H1 (cell line): ENCODE data around the gene EBNA1BP2. TPM values are rescaled to one million over a fixed set of nuclear protein-coding genes. Genes with fewer than 3 reads are reported as not detected.

Source experiments
- CTCF ChIA-PET: fragments of 300-600 bp; sonication (Branson Sonifier 250); formaldehyde crosslinking; loops from one replicate; lab custom pipeline; 2021; ENCODE audit not compliant: partially characterized antibody; lab: Charles Lee
- POLR2A ChIA-PET: fragments of 300-600 bp; sonication (Branson Sonifier 250); formaldehyde crosslinking; loops from one replicate; lab custom pipeline; 2021; ENCODE audit warnings: inconsistent platforms; ENCODE audit not compliant: partially characterized antibody; lab: Charles Lee
- DNase-seq, 2 experiments: peaks; one replicate each; pipeline versions ENCODE4 v3.0.0 to v3.0.0-alpha.2; 2010 to 2022; ENCODE audit warnings: low spot score in 2 of 2, low read depth in 1 of 2, mixed read lengths in 1 of 2
- FAIRE-seq: peaks from 2 replicates; lab custom pipeline; 2011; peaks lifted over from hg19 to GRCh38; lab: Jason Lieb, UNC
- H2AFZ ChIP-seq: 2 replicates; pipeline ENCODE4 v1.8.1; 2012; ENCODE audit warnings: low read length, inconsistent platforms
- H2AK5ac ChIP-seq: 2 replicates; pipeline ENCODE4 v1.6.1; 2013; ENCODE audit warnings: low read depth, low read length
- H2BK120ac ChIP-seq: replicated peaks from 2 replicates; pipeline ENCODE3; 2013; ENCODE audit warnings: low read depth, low read length, inconsistent platforms
- H2BK12ac ChIP-seq: 2 replicates; pipeline ENCODE4 v1.6.1; 2013; ENCODE audit warnings: low read depth, low read length
- H2BK15ac ChIP-seq: 2 replicates; pipeline ENCODE4 v1.6.1; 2013; ENCODE audit warnings: low read length
- H2BK20ac ChIP-seq: 2 replicates; pipeline ENCODE4 v1.6.1; 2013; ENCODE audit warnings: low read length
- H2BK5ac ChIP-seq: 2 replicates; pipeline ENCODE4 v1.6.1; 2013; ENCODE audit warnings: low read depth, low read length
- H3K14ac ChIP-seq: 2 replicates; pipeline ENCODE4 v1.6.1; 2013; ENCODE audit warnings: inconsistent platforms; ENCODE audit not compliant: insufficient read length
- H3K18ac ChIP-seq: 2 replicates; pipeline ENCODE4 v1.6.1; 2013; ENCODE audit warnings: low read length; ENCODE audit errors: extremely low read depth
- H3K23ac ChIP-seq: 2 replicates; pipeline ENCODE4 v1.6.1; 2013; ENCODE audit warnings: inconsistent platforms; ENCODE audit not compliant: insufficient read length
- H3K23me2 ChIP-seq: 2 replicates; pipeline ENCODE4 v1.6.1; 2013; ENCODE audit warnings: low read depth, low read length
- H3K27ac ChIP-seq: 2 replicates; pipeline ENCODE4 v1.6.1; 2011; ENCODE audit warnings: low read depth, low read length, inconsistent platforms
- H3K27me3 ChIP-seq, 4 experiments: replicated peaks in 1 of 4; 1 replicate in 1 of 4; 2 replicates in 3 of 4; pipeline versions ENCODE4 v1.6.1 to v1.8.1; 2011 to 2013; ENCODE audit warnings: low read length in 3 of 4, mild to moderate bottlenecking in 3 of 4, inconsistent platforms in 2 of 4, mixed read lengths in 2 of 4, moderate library complexity in 1 of 4; ENCODE audit not compliant: control insufficient read depth in 3 of 4, insufficient read depth in 3 of 4; ENCODE audit errors: extremely low read depth in 1 of 4
- H3K36me3 ChIP-seq, 4 experiments: 2 replicates each; pipeline versions ENCODE4 v1.6.1 to v1.8.1; 2011 to 2013; ENCODE audit warnings: mild to moderate bottlenecking in 4 of 4, low read length in 3 of 4, moderate library complexity in 2 of 4, control low read depth in 1 of 4, inconsistent platforms in 1 of 4; ENCODE audit not compliant: insufficient read depth in 4 of 4, control insufficient read depth in 2 of 4
- H3K4ac ChIP-seq: replicated peaks from 2 replicates; pipeline ENCODE3; 2013; ENCODE audit warnings: low read length, low read depth, mixed read lengths, inconsistent platforms; ENCODE audit not compliant: insufficient read length
- H3K4me1 ChIP-seq, 4 experiments: replicated peaks in 1 of 4; 1 replicate in 1 of 4; 2 replicates in 3 of 4; pipeline versions ENCODE4 v1.6.1 to v1.8.1; 2011 to 2013; ENCODE audit warnings: low read length in 3 of 4, inconsistent platforms in 2 of 4, mixed read lengths in 1 of 4; ENCODE audit not compliant: insufficient read depth in 4 of 4, control insufficient read depth in 3 of 4
- H3K4me2 ChIP-seq, 2 experiments: 2 replicates each; pipeline versions ENCODE4 v1.6.1 to v1.8.1; 2011 to 2013; ENCODE audit warnings: low read depth in 2 of 2, low read length in 2 of 2, control low read depth in 1 of 2, inconsistent platforms in 1 of 2, mild to moderate bottlenecking in 1 of 2; ENCODE audit not compliant: insufficient read depth in 1 of 2
- H3K4me3 ChIP-seq, 4 experiments: fragments of 200-600, 300-600 bp in 1 of 4; sonication (generic), shearing (Covaris generic), sonication (Bioruptor Twin) in 1 of 4; 2 replicates each; pipeline versions ENCODE4 v1.5.1 to v1.8.1; 2011 to 2016; ENCODE audit warnings: low read length in 4 of 4, low read depth in 3 of 4, control low read depth in 2 of 4, inconsistent platforms in 2 of 4, mild to moderate bottlenecking in 2 of 4, mixed read lengths in 1 of 4, moderate library complexity in 1 of 4; ENCODE audit not compliant: insufficient read depth in 2 of 4; ENCODE audit errors: extremely low read depth in 1 of 4
- H3K56ac ChIP-seq: replicated peaks from 2 replicates; pipeline ENCODE3; 2013; ENCODE audit warnings: low read depth, mild to moderate bottlenecking, mixed read lengths, low read length, inconsistent platforms; ENCODE audit not compliant: insufficient read length
- H3K79me1 ChIP-seq: 2 replicates; pipeline ENCODE4 v1.6.1; 2013; ENCODE audit warnings: low read depth, low read length, control low read depth
- H3K79me2 ChIP-seq, 2 experiments: 2 replicates each; pipeline versions ENCODE4 v1.6.1 to v1.8.1; 2012 to 2013; ENCODE audit warnings: low read length in 2 of 2, mild to moderate bottlenecking in 2 of 2, inconsistent platforms in 1 of 2; ENCODE audit not compliant: insufficient read depth in 2 of 2, control insufficient read depth in 1 of 2
- H3K9ac ChIP-seq, 4 experiments: replicated peaks in 1 of 4; 1 replicate in 1 of 4; 2 replicates in 3 of 4; pipeline versions ENCODE4 v1.6.1 to v1.8.1; 2011 to 2013; ENCODE audit warnings: low read depth in 3 of 4, low read length in 3 of 4, control low read depth in 2 of 4, mild to moderate bottlenecking in 2 of 4, moderate library complexity in 2 of 4, inconsistent platforms in 1 of 4; ENCODE audit errors: extremely low read depth in 1 of 4
- H3K9me3 ChIP-seq, 2 experiments: 2 replicates each; pipeline versions ENCODE4 v1.6.1 to v1.8.1; 2012 to 2013; ENCODE audit warnings: mild to moderate bottlenecking in 2 of 2, moderate library complexity in 2 of 2, control low read depth in 1 of 2, inconsistent platforms in 1 of 2, low read depth in 1 of 2, low read length in 1 of 2, mixed read lengths in 1 of 2; ENCODE audit not compliant: insufficient read depth in 2 of 2
- H4K20me1 ChIP-seq, 2 experiments: replicated peaks in 1 of 2; 2 replicates each; pipeline versions ENCODE3 to v1.8.1; 2011 to 2013; ENCODE audit warnings: inconsistent platforms in 2 of 2, low read length in 2 of 2, mild to moderate bottlenecking in 1 of 2; ENCODE audit not compliant: insufficient read depth in 2 of 2, control insufficient read depth in 1 of 2
- H4K5ac ChIP-seq: 2 replicates; pipeline ENCODE4 v1.6.1; 2013; ENCODE audit warnings: low read length, low read depth, mixed read lengths, inconsistent platforms; ENCODE audit not compliant: insufficient read length
- H4K8ac ChIP-seq: 2 replicates; pipeline ENCODE4 v1.8.0; 2013; ENCODE audit warnings: mild to moderate bottlenecking, moderate library complexity, low read length, inconsistent platforms; ENCODE audit not compliant: insufficient read depth; ENCODE audit errors: extremely low read depth
- H4K91ac ChIP-seq: replicated peaks from 2 replicates; pipeline ENCODE3; 2013; ENCODE audit warnings: low read length, mixed read lengths, inconsistent platforms; ENCODE audit not compliant: insufficient read length
- BCL11A ChIP-seq, 2 experiments: IDR thresholded peaks; one replicate each; pipeline ENCODE4 v1.6.1; 2011; ENCODE audit warnings: low read depth in 2 of 2, low read length in 2 of 2, mild to moderate bottlenecking in 2 of 2
- EZH2 ChIP-seq: fragments of 200-600 bp; sonication (generic); IDR thresholded peaks from 2 replicates; pipeline ENCODE4 v1.7.1; 2012; ENCODE audit warnings: low read depth, mild to moderate bottlenecking, moderate library complexity, low read length, inconsistent platforms; ENCODE audit not compliant: severe bottlenecking
- FOSL1 ChIP-seq: IDR thresholded peaks from 2 replicates; pipeline ENCODE4 v1.6.1; 2011; ENCODE audit warnings: mild to moderate bottlenecking, low read depth, low read length, moderate library complexity; ENCODE audit not compliant: insufficient read depth
- JUN ChIP-seq: IDR thresholded peaks from 2 replicates; pipeline ENCODE4 v1.6.1; 2011; ENCODE audit warnings: low read depth, mild to moderate bottlenecking, improper control_type of control experiment, low read length
- KDM1A ChIP-seq: fragments of 200-600, 300-600 bp; sonication (generic); IDR thresholded peaks from 2 replicates; pipeline ENCODE4 v1.7.1; 2016; ENCODE audit warnings: mild to moderate bottlenecking, low read length, borderline replicate concordance
- KDM4A ChIP-seq: IDR thresholded peaks from one replicate; pipeline ENCODE4 v1.7.1; 2012; ENCODE audit warnings: low read depth, mild to moderate bottlenecking, moderate library complexity, low read length, inconsistent platforms; ENCODE audit not compliant: severe bottlenecking
- KDM5A ChIP-seq: fragments of 200-600 bp; IDR thresholded peaks from 2 replicates; pipeline ENCODE4 v1.7.1; 2012; ENCODE audit warnings: mild to moderate bottlenecking, low read length, inconsistent platforms, mixed read lengths
- NRF1 ChIP-seq: IDR thresholded peaks from 2 replicates; pipeline ENCODE4 v1.6.1; 2011; ENCODE audit warnings: mild to moderate bottlenecking, low read depth, low read length, improper control_type of control experiment
- RXRA ChIP-seq: IDR thresholded peaks from 2 replicates; pipeline ENCODE4 v1.6.1; 2011; ENCODE audit warnings: low read depth, mild to moderate bottlenecking, low read length, moderate library complexity; ENCODE audit not compliant: insufficient read depth
- SRF ChIP-seq: IDR thresholded peaks from 2 replicates; pipeline ENCODE4 v1.6.1; 2011; ENCODE audit warnings: mild to moderate bottlenecking, low read depth, low read length, moderate library complexity
- TEAD4 ChIP-seq: IDR thresholded peaks from 2 replicates; pipeline ENCODE4 v1.6.1; 2012; ENCODE audit warnings: low read depth, low read length, inconsistent platforms, mixed read lengths
- USF2 ChIP-seq: IDR thresholded peaks from 2 replicates; pipeline ENCODE4 v1.6.1; 2011; ENCODE audit warnings: low read length, improper control_type of control experiment
- polyA plus RNA-seq, 7 experiments: library from polyadenylated mRNA; depleted of rRNA in 3 of 7; stranded (reverse) in 5 of 7; unstranded in 2 of 7; fragments of >200 nt in 5 of 7; fragments of 200-250 nt in 2 of 7; gene quantifications; 1 replicate in 5 of 7; 2 replicates in 1 of 7; 4 replicates in 1 of 7; pipeline versions ENCODE4 v1.2.1 to v1.2.3, GENCODE V29; 2011 to 2013; ENCODE audit warnings: missing spikeins in 2 of 7, mixed read lengths in 2 of 7
- total RNA-seq: library from RNA; stranded (reverse); fragmentation: NEBNext Ultra II Directional; extraction: Animal tissue kit (Norgen Biotek cat#: 25700); gene quantifications from 2 replicates; pipeline ENCODE4 v1.2.1, GENCODE V29; 2021
- TF ChIP-seq, protein P1 (sequence below): IDR thresholded peaks from 2 replicates; pipeline ENCODE4 v1.6.1; 2012; ENCODE audit warnings: inconsistent platforms

EBNA1BP2 gene
- total and polyA plus RNA-seq, 2 of the 8 experiments (the other 6 are each of a cell fraction or from before 2014, with no cell fraction given): 31.0 to 104 TPM

DNA sequence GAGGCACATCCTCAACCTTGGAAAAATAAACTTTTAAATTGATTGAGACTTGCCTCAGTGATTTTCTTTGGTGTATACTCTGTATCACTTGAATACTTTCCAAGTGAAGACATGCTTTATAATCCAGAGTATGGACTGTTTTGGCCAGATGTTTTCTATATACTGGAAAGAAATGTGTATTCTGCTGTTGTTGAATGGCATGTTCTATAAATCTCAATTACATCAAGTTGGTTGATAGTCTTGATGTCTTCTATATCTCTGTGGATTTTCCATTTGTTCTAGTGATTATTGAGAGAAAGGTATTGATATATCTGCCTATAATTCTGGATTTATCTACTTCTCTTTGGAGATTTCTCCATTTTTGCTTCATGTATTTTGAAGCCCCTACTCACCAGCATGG is 37.5 kb downstream of the EBNA1BP2 start:
- H2BK12ac ChIP-seq: no peak overlapping the region
- no peaks in the 10 kb centered on the region for H3K27me3 ChIP-seq
- H3K79me1 ChIP-seq: peaks cover 4% of the 10 kb centered on the region
- H3K9ac ChIP-seq: no peak overlapping the region
- peak; percentile 58 for FAIRE-seq
- DNase-seq: no peak
- H3K4me2 ChIP-seq: no peak overlapping the region
- H3K79me2 ChIP-seq: no peaks in the 10 kb centered on the region
- H2AFZ ChIP-seq: no peak overlapping the region
- H3K36me3 ChIP-seq: peaks cover 0 to 18% (median 1%) of the 10 kb centered on the region in 4 experiments; a peak in 3 of 8 replicates
- H4K8ac ChIP-seq: no peak overlapping the region
- peaks cover 2% of the 10 kb centered on the region; the same call in 1 of the 2 replicates for H3K23me2 ChIP-seq
- CTCF ChIA-PET: interaction anchor here (1.0 kb wide), 1 partner anchor 61 kb away, joined by 3 read pairs; no protein-coding TSS in a partner anchor
- no peaks in the 10 kb centered on the region for H3K4me1 ChIP-seq
- H4K5ac ChIP-seq: no peak overlapping the region
- H2BK120ac ChIP-seq: no peak overlapping the region
- no peak overlapping the region for H3K23ac ChIP-seq
- no peak overlapping the region for H3K14ac ChIP-seq
- no peak overlapping the region for H4K91ac ChIP-seq
- POLR2A ChIA-PET: interaction anchor here (1.9 kb wide), 1 partner anchor 12 kb away, joined by 12 read pairs; no protein-coding TSS in a partner anchor
- H3K27ac ChIP-seq: no peak overlapping the region
- H2BK15ac ChIP-seq: no peak overlapping the region
- no peak overlapping the region for H3K4ac ChIP-seq
- H3K4me3 ChIP-seq: no peak overlapping the region
- peaks cover 0 to 2% of the 10 kb centered on the region in 2 experiments for H4K20me1 ChIP-seq
- H2BK5ac ChIP-seq: no peak overlapping the region
- no peak overlapping the region for H2AK5ac ChIP-seq
- H3K9me3 ChIP-seq: peaks cover 14 to 20% of the 10 kb centered on the region in 2 experiments; a peak in 3 of 4 replicates
- H3K56ac ChIP-seq: no peak overlapping the region
- no peak overlapping the region for H2BK20ac ChIP-seq
- no peak overlapping the region for H3K18ac ChIP-seq
- TF ChIP-seq RXRA: no peak
- TF ChIP-seq NRF1: no peak
- no peak for TF ChIP-seq EZH2
- TF ChIP-seq KDM4A: no peak
- TF ChIP-seq USF2: no peak
- TF ChIP-seq TEAD4: no peak
- TF ChIP-seq, protein P1, sequence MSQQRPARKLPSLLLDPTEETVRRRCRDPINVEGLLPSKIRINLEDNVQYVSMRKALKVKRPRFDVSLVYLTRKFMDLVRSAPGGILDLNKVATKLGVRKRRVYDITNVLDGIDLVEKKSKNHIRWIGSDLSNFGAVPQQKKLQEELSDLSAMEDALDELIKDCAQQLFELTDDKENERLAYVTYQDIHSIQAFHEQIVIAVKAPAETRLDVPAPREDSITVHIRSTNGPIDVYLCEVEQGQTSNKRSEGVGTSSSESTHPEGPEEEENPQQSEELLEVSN: no peak
- no peak for TF ChIP-seq JUN
- no peak for TF ChIP-seq KDM5A
- no peak for TF ChIP-seq FOSL1
- TF ChIP-seq SRF: no peak
- TF ChIP-seq BCL11A (IDR thresholded peaks at IDR 0.05; ENCODE audit: low read depth in 2 of 2, low read length in 2 of 2): no peak
- TF ChIP-seq KDM1A: no peak
